Activated CD8-positive, alpha-beta memory T cell treated with anti-CD3 and anti-CD28 coated beads, Interleukin-2, amount 50 U/mL, for 24 hours (primary cell): ENCODE data around the gene CACNA2D4.

Experiments
- DNase-seq: peaks from one replicate; pipeline ENCODE4 v3.0.0-alpha.2; 2020; ENCODE audit errors: extremely low read depth

Gene CACNA2D4

DNA sequence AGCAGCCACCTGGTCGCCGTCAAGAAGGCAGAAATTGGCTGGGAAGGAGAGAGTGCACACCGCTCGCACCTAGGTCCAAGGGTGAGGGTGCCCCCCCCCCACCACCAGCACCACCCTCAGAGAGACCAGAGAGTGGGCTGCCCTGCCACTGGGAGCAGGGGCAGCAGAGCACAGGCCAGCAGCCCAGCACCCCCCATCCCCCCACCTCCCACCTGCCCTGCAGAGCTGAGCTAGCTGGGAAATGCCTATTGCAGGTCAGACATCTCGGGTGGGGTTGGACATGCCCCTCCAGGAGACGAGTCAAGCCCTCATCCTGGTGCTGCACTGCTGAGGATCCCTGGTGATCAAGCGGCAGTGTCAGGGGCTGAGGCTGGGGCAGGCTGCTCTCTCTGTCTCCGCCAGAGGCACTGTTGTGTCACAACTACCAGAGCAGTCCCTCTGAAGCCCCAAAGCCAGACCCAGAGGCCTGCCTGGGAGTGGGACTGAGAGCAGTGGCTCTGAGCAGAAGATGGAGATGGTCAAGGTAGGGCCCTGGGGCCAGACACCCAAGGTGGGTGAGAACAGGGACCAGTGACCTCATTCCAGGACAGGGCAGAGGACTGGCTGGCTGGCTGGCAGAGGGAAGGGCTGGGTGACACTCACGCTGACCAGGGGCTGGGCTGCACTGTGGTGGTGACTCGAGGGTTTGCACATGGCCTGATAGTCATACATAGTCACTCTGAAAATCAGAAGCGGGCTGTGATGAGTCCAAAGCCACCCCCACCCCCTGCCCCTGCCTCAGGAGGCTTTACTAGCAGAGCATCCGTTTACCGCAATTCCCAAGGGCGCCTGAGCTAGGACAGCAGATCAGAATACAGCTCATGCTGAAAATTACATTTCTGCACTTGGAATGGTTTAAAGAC is 117.8 kb downstream of the CACNA2D4 start:
- no peak for DNase-seq

GRCh38 chr12:1799882-1800400 is 118.5 kb downstream of the CACNA2D4 start:
- no peak for DNase-seq

DNA sequence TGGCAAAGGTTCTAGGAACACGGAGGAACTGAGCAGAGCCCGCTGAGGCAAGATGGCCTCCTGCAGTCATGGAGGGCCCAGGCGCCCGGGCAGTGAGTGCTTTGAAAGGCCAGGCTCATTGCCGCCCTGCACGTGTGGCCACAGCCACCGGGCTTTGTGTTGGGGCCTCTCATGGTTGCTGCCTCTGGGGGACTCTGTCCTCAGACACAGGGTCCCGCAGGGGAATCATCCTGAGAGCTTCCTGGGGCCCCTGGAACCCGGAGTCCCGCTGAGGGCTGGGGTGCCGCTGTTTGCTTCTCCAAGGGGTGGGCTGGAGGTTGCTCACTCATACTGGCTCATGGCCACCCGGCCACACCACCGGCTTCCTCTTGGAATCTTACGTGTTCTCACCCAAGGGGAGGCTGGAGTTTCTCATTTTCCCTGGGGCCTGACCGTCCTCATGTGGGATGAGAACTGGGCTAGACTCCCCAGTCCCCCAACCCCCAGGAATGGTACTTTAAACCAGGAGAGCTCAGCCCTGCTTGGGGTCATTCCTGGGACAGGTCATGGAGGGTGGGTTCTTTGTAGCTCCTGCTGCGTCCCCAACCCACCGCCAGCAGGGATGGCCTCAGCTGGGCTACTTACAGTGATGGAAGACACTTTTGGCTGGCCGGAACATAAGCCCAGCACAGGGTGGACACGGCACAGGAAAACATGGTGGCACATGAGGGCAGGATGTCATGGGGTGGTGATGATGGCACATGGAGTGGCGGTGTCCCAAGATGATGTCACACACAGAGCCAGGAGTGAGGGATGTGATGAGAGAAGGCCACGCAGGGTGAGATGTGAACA is 119.2 kb downstream of the CACNA2D4 start:
- DNase-seq: no peak

DNA sequence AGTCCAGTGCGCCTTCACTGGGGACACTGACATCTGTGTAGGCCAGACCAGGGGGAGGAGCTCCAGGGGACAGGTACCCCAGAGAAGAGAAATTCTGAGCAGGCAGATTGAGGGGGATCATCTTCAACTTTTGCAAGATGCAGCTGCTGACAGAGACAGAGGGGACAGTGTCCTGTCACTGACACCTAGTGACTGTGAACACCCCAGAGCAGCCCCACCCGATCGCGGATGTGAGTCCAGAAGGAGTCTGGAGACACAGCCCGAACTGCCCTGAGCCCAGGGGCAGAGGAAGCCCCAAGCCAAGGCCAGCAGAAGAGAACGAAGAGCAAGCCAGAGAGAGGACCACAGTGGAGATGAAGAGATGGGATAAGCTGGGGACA is 119.8 kb downstream of the CACNA2D4 start:
- no peak for DNase-seq

- DNase-seq: no peak
Measured at GRCh38 chr12:1797991-1798640, 120.3 kb downstream of the CACNA2D4 start.

DNA sequence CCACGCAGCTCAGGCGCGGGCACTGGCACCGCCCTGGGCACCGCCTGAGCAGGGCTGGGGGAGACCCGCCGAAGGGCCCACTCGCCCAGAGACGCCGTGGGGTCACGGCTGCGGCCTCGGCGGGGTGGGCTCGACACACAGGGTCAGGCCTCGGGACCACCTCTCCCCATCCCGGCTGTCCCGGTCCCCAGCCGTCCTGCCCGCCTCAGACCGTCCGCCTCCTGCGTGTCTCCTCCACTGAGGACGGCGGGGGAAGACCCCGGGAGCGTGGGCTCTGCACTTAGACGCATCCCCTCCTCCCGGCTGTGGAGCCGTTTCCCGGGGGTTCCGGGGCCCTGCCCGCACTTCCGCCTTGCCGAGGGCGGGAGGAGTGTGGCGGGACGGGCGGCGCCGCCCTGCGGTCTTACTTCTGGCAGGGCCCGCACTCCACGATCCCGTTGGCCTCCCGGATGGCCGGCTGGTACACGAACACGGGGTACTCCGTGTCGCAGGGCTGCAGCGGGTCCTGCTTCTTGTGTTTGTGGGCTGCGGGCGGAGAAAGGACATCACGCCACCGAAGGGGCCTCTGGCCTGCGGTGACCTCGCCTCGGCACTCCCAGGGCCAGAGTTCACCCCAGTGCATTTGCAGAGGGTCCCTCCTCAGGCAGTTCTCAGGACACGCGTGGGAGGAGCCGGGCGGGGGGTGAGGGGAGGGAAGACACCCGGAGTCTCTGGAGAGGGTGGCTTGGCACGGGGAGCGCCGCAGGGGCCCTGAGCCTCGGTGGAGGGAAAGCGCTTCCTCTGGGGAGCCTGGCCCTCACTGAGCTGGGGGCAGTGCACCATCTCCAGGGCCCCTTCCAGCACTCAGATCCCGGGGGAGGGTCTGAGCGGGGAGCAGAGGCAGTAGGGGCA is 121.2 kb downstream of the CACNA2D4 start:
- DNase-seq: no peak

DNA sequence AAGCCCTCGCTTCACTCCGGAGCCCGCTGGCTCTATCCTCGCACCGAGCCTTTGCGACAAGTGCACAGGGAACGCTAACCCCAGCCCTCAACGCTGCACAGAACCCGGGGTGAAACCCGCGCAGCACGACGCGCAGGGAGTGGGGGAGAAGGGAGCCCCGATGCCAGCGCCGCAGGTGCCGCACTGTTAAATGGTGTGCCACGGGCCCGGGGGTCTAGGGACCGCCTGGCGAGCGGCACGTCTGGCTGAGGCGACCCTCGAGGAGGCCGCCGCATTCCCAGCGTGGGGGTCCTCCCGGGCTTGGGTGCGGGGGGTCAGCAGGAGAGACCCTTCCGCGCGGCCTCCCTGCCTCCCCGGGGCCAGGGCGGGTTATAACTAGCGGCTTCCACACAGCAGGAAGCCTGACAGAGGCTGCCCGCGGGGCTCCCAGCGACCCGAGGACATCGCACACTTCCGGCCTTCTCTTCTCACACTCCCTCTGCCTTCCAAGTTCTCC is 121.9 kb downstream of the CACNA2D4 start:
- DNase-seq: no peak

DNA sequence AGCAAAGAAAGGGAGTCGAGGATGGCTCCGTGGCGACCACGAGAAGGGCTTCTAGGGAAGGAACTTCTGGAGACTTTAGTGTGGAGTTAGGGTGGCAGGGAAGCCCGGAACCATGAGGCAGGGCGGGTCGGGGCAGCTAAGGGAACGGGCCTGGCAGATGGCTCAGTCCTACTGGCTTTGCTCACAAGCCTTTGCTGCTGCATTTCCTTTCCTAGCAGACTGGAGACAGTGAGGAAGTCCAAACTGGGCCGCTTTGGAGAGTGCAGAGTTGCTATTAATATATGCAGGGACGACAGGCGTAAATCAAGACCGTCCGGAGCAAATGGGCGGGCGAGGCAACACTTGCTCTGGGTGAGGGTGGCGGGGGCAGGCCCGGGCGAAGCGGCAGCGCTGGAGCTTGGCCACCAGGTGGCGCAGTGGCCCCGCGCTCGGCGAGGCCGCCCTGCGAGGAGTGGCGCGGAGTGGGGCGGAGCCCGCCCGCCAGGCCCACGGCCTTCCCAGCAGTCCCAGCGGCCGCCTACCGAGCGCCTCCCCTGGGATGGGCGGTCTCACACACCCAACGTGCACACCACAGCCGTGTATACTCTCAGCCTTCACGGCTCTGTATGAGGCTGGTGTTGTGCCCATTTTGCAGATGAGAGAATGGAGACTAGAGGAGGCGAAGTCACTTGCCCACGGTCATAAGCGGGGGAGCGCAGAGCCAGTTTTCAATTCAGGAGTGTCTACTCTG is 122.5 kb downstream of the CACNA2D4 start:
- DNase-seq: peak; percentile 81

DNA sequence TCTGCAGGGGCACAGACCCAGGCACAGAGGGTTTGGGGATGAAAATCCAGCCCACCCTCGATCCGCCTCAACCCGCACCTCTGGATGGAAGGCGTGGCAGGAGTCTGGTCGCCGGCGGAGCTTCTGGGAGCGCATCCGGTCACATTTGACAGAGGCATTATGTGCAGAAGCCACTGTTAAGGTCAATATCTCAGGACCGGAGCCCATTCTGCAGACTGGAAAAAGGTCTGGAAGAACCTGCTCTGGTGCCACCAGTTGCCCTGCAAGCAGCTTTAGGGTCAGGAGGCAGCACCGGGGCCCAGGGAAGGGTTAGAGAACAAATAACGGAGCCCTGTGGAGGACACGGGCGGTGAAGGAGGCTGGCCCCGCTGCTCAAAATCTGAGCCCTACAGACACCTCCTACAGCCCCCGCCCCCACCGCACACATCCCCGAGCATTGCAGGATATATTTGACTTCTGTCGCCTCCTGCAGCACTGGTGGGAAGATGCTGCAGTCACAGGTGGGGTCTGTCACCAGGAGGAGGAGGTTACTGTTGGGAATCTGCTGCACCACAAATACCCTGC is 123.1 kb downstream of the CACNA2D4 start:
- no peak for DNase-seq

GRCh38 chr12:1794440-1795090 is 123.9 kb downstream of the CACNA2D4 start:
- no peak for DNase-seq

DNA sequence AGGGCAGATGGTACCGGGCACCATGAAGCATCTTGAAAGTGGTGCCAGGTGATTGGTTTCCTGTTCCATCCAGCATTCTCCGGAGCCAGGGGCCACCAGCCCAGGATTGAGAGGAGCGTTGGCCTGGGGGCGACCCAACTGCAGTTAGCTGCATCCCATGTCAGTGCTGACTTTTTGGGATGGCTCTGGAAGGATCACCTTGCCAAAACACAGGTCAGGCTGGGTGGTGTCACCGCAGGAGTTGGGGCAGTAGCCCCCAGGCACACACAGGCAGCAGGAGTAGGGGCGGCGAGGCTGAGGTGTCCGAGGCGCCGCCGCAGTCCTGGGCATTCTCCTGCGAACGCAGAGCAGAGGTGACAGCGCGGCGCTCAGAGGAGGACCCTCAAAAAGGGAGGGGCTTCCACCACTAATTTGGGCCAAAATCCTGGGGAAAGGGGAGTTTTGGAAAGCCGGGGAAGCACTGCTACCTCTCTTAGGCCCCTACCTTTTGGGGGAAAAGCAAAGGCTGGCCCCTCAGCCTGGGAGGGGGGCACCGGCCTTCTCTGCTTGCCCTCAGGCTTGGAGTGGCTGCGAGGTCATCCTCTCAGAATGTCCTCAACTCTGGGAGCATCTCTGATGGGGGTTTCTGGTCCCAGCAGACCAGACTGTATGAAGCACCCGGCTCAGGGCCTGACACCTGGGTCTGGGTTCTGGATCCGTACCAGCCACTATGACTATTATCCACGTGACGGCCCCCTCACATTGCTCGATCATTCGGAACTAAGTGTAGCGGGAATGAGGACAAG is 124.8 kb downstream of the CACNA2D4 start:
- no peak for DNase-seq

DNA sequence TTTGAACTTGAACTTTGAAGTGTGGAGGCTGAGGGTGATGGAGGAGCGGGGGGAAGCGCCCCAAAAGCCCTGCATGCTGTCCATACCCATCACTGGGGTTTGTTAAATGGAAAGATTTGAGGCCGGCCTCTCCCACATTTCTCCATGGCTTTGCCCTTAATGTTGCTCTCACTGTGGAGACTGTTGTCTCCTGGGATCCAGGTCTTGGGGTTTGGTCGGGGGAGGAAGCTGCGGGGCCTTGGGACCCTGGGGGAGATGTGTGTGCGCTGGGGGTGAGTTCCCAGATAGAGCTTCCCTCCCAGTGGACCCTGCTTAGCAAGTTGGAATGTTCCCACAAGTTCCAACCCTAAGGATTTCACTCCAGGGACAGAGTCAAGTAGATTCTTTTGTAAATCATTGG is 126.0 kb downstream of the CACNA2D4 start:
- DNase-seq: no peak

- DNase-seq: no peak
Measured at GRCh38 chr12:1791104-1791841, 127.2 kb downstream of the CACNA2D4 start.

GRCh38 chr12:1790444-1790843 is 128.0 kb downstream of the CACNA2D4 start:
- no peak for DNase-seq

DNA sequence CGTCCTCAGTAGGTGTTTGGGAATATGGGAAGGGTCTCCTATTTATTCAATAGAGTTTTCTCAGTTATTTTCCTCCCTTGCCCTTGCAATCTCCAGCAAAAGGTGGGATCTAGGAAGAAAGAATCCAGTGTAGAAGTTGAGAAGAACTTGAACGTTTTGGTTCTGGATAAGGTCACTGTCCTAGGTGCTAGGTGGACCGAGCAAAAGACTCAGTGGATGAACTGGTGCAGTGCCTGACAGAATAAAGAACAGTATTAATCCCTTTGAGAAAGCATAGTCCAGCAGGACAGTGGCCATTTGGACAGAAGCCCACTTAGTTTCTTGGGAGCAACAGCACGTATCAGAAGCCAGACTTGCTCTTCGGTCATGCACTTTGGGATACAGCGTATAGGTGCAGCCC is 130.7 kb downstream of the CACNA2D4 start:
- DNase-seq: no peak

DNA sequence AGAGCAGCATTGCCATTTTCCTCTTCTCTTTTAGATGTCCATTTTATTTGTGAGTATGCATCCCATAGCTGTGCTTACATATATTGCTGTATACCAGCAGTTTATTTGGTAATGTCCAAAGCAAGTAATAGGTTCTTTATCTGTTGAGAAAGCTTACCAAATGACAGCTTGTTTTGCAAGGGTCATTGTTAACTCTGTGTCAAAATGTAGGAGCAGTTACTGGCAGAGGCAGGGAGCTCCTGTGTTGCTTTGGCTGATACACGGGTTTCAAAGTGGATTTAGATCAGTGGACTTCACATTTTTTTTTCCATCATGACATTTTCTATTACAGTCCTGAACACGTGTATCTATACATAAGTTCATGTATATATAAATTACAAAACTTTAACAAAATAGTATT is 136.2 kb downstream of the CACNA2D4 start:
- DNase-seq: no peak

DNA sequence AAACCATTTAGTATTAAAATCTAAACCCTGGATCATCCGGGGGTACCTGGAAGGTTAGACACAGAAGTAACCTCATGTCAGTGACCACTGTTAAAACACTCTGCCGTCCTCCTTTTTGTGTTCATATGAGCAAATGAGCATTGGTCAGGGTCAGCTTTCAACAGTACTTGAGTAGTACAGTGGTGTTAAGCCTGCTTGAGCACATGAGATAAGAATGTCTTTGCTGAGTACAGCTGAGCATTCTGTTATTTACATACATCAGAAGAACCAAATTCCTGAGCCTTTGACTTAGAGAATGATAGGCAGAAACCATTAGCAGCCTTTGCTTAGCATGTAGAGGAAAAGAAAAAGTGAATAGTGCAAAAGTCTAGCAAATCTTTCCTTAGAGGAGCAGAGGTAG is 136.7 kb downstream of the CACNA2D4 start:
- DNase-seq: no peak

DNA sequence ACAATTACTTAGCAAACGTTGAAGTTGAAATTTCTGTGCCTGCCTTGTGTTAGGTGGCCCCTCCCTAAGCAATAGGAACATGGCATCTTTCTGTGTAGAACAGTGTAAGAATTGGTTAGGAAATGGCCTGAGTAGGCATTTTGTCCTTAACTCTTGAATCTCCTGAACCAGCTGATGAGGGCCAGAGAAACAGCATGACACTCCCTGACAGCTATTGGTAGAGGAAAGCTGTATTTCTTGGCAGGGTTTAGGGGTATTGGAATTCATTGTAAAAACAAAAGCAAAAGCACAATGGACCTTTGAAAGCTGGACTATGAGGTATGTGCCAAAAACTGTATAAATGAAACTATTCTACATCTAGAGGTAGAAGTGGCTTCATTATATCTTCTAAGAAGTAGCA is 138.7 kb downstream of the CACNA2D4 start:
- no peak for DNase-seq
